Stimulated activated CD8-positive, alpha-beta memory T cell treated with anti-CD3 and anti-CD28 coated beads, Interleukin-4, amount 100 ng/mL, for 24 hours (primary cell): ENCODE results near the gene UGT3A2.

Experiments used
- DNase-seq: peaks from one replicate; pipeline ENCODE4 v3.0.0-alpha.2; 2020; ENCODE audit warnings: low read depth

Gene UGT3A2, protein sequence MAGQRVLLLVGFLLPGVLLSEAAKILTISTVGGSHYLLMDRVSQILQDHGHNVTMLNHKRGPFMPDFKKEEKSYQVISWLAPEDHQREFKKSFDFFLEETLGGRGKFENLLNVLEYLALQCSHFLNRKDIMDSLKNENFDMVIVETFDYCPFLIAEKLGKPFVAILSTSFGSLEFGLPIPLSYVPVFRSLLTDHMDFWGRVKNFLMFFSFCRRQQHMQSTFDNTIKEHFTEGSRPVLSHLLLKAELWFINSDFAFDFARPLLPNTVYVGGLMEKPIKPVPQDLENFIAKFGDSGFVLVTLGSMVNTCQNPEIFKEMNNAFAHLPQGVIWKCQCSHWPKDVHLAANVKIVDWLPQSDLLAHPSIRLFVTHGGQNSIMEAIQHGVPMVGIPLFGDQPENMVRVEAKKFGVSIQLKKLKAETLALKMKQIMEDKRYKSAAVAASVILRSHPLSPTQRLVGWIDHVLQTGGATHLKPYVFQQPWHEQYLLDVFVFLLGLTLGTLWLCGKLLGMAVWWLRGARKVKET

GRCh38 chr5:36066540-36067210, at the start of gene UGT3A2:
TSS of gene UGT3A2 (minus strand) at chr5:36066882. CDS start at chr5:36066789, 93 bp downstream.
- DNase-seq, result no peak

- no peak for DNase-seq
These were observed 44.6 kb upstream of the UGT3A2 start for GRCh38 chr5:36111238-36111637.

- DNase-seq, result no peak
These were observed 42.2 kb upstream of the UGT3A2 start for GRCh38 chr5:36108758-36109460.

GRCh38 chr5:36105819-36106218, 39.1 kb upstream of the UGT3A2 start:
- no peak for DNase-seq

DNA sequence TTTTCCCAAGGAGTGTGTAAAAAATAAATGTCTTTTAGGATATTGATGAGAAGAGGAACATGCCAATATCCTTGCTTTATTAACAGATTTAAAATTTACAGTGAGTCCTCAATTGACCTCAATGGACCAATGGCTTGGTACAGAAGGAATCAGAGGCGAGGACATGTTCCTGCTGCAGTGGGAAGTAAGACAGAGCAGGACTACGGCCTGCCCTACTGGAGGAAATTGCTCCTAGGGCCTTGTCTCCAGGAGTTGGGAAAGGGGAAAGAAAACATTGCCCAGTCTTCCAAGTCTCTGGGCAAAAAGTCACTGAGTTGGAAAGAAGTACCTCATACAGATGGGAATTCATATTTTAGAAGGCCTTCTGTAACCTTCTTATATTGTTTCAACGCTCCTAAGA, 33.1 kb upstream of the UGT3A2 start:
- no peak for DNase-seq

- DNase-seq, result no peak
These were observed 29.8 kb upstream of the UGT3A2 start for GRCh38 chr5:36096486-36096885.

GRCh38 chr5:36089989-36090388, 23.3 kb upstream of the UGT3A2 start:
- no peak for DNase-seq

DNA sequence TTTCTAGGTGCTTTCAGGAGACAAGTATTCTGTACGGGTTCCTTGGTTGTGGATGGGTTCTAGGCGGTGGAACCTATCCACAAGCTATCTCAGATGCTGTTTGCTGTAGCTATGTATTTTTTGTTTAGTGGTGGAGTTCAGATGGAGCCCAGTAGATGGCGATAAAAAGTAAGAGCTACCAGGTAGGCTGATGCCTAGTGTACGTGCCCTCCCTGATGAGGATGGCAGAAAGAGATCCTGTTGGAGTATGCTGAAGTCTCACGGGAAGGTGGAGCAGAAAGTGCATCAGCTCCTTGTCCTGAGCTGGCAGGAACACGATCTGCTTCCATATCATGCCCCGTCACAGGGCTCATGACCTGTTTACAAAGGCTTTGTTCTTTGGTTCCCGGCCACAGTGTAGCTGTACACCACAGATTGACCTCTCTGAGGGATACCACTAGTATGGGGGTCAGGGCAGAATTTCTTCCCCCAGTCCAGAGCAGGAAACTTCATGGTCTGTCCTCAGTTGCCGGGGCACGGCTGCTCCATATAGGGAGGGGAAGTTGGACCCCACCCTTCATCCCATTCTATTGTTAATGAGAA, 12.6 kb upstream of the UGT3A2 start:
- DNase-seq, result no peak

DNA sequence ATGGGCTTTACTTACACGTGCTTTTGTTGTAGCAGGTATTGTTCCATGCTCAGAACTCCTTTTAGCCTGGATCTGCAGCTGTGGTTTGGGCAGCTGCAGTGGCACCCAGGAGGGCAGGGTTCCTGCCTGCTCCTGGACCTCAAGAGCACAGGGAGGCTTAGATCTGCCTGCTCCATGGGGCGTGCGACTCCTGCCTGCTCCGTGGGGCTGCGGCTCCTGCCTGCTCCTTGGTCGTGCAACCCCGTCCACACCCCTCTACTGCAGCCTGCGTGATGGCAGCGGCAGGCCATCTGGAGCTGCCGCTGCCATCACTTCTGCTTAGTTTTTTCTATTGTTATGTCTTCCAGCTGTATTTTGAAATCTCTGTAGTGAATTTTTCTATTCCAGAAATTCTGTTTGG, 11.7 kb upstream of the UGT3A2 start:
- no peak for DNase-seq

- no peak for DNase-seq
These were observed 7.0 kb upstream of the UGT3A2 start for GRCh38 chr5:36073595-36074216.

- no peak for DNase-seq
These were observed 4.2 kb upstream of the UGT3A2 start for GRCh38 chr5:36070687-36071571.

DNA sequence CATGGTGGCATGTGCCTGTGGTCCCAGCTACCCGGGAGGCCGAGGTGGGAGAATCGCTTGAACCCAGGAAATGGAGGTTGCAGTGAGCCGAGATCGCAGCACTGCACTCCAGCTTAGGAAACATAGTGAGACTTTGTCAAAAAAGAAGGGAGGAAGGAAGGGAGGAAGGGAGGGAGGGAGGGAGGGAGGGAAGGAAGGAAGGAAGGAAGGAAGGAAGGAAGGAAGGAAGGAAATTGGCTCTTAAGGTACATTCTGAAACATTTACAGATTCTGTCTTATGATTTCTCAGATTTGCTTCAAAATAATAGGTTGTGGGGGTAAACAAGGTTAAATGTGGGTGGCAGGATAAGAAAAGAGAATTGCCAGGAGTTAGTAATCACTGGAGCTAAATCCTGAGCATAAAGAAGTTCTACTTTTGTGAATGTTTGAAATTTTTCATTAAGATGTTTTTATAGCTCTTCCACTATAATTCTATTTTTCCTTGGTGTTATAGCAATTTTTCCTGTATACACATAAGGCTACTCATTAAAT, 2.1 kb upstream of the UGT3A2 start:
- DNase-seq, result no peak

- no peak for DNase-seq
These were observed 612 bp downstream of the UGT3A2 start for GRCh38 chr5:36066001-36066539.

DNA sequence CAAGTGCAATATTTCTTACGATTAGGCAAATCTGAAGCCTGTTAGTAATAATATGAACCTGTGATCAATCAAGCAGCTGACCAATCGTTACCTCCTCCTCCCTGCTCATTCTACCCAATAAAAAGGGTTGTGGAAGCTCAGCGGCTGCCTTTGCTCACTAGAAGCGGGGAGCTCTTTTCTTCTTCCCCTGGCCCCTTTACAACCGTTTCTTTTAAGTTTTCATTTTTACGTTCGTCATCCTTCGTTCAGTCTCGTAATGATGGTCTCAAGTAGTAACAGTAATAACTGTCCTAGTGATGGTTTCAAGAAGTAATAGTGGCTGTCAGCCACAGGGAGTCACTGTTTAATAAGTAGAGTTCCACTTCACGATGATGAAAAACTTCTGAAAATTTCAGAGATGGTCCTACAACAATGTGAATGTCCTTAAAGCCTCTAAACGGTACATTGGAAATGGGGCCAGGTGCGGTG, 6.2 kb downstream of the UGT3A2 start:
- no peak for DNase-seq

DNA sequence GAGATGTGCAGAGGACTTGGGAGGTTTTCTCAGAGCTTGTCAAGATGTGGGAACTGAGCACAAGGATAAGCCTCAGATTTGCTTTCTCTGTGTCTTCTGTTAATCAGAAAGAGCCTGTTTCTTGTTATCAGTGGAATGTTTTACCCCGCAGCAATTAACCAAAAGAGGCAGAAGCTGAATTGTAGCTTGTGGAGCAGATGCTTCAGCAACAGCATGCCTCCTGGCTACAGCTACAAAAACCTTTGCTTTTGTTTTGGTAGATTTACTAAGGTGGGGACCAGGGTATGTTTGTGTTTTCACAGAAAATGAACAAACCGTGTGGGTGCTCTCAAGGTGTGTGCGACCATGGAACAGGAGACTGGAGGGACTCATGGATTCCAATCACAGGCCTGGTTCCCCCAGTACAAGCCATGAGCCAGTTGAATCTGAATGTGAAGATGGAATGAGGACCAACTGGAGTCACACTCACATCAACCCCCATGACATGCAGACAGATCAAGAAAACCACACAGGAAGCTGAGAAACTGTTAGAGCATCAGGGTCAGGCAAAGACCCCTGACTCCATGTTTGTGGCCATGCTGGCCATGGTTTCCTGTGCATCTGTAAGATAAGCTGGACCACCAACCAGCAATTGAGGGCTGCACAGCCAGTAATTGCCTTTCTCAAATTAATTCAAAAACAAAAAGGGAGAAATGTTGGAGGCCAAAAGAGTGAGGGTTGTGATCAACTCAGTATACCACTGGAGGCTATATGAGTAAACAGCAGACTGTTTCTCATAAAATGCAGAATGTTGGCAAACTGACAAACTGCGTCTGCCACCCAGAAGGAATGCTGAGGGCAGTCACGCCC, 6.9 kb downstream of the UGT3A2 start:
- DNase-seq, result no peak

DNA sequence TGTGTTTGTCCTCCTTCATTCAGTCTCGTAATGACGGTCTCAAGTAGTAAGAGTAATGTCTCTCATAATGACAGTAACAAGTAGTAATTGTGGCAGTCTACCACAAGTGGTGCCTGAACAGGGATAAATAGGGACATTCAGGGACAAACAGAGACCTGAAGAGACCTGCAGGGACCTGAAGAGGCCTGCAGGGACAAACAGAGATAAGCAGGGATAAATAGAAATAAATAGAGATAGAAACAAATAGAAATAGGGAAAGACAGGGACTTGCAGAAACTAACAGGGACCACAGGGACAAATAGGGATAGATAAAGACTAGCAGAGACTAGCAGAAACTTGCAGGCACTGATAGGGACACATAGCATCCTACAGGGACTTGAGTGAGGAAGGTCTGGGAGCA, 7.9 kb downstream of the UGT3A2 start:
- no peak for DNase-seq

DNA sequence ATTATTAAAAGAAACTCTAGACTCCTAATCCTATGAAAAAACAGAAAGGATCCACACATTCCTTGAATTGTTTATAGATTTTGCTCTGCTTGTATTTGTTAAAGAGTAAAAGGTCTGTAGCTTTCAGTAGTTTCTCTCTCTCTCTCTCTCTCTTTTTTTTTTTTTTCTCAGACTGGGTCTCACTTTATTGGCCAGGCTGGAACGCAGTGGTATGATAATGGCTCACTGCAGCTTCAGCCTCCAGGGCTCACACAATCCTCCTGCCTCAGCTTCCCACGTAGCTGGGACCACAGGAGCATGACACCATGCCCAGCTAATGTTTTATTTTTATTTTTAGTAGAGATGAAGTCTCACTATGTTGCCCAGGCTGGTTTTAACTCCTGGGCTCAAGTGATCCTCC, 9.3 kb downstream of the UGT3A2 start:
- no peak for DNase-seq

- DNase-seq, result no peak
These were observed 10.3 kb downstream of the UGT3A2 start for GRCh38 chr5:36056422-36056821.

GRCh38 chr5:36055984-36056383, 10.7 kb downstream of the UGT3A2 start:
- no peak for DNase-seq
